GM23338 (cell line): Measurements from ENCODE around the gene MFRP. TPM values are rescaled to one million over a fixed set of nuclear protein-coding genes. Genes with fewer than 3 reads are reported as not detected.

Experiments used
- ATAC-seq: fragments of 200-7000 bp; cut with Tn5 transposase; 3 replicates; pipeline ENCODE4 v1.9.1; 2020
- DNase-seq: peaks from one replicate; pipeline ENCODE4 v3.0.0-alpha.2; 2015; ENCODE audit warnings: low spot score
- H2AFZ ChIP-seq: fragments of 200-600 bp; sonication (generic); 2 replicates; pipeline ENCODE4 v1.8.0; 2016; ENCODE audit warnings: antibody characterized with exemption, mild to moderate bottlenecking, moderate library complexity
- H3F3A ChIP-seq: fragments of 200-600 bp; sonication (generic); replicated peaks from 2 replicates; pipeline ENCODE4 v1.8.0; 2017; ENCODE audit warnings: antibody characterized with exemption, mixed run types, low read depth
- H3K27ac ChIP-seq: fragments of 200-600 bp; sonication (generic); 2 replicates; pipeline ENCODE4 v1.6.1; 2016; ENCODE audit warnings: low read depth
- H3K27me3 ChIP-seq: fragments of 200-600 bp; sonication (generic); 2 replicates; pipeline ENCODE4 v1.8.0; 2016; ENCODE audit warnings: mild to moderate bottlenecking, mixed run types, moderate library complexity; ENCODE audit not compliant: insufficient read depth
- H3K36me3 ChIP-seq: fragments of 200-600 bp; sonication (generic); 2 replicates; pipeline ENCODE4 v1.8.0; 2016; ENCODE audit warnings: mild to moderate bottlenecking; ENCODE audit not compliant: insufficient read depth
- H3K4me1 ChIP-seq: fragments of 200-600 bp; sonication (generic); 2 replicates; pipeline ENCODE4 v1.8.0; 2016; ENCODE audit warnings: mild to moderate bottlenecking, moderate library complexity; ENCODE audit not compliant: insufficient read depth
- H3K4me2 ChIP-seq: fragments of 200-600 bp; sonication (generic); 2 replicates; pipeline ENCODE4 v1.7.1; 2017; ENCODE audit warnings: mixed run types
- H3K4me3 ChIP-seq: fragments of 200-600 bp; sonication (generic); 2 replicates; pipeline ENCODE4 v1.6.1; 2016; ENCODE audit warnings: mixed run types
- H3K79me2 ChIP-seq: fragments of 200-600 bp; sonication (generic); replicated peaks from 2 replicates; pipeline ENCODE4 v1.8.0; 2017; ENCODE audit warnings: mild to moderate bottlenecking; ENCODE audit not compliant: insufficient read depth
- H3K9me2 ChIP-seq: fragments of 200-600 bp; sonication (generic); 2 replicates; pipeline ENCODE4 v1.8.0; 2017; ENCODE audit not compliant: insufficient read depth
- H4K20me1 ChIP-seq: fragments of 200-600 bp; sonication (generic); replicated peaks from 2 replicates; pipeline ENCODE4 v1.8.0; 2017; ENCODE audit warnings: mild to moderate bottlenecking; ENCODE audit not compliant: insufficient read depth
- H3K27ac Mint-ChIP-seq: 2 replicates; pipeline ENCODE4 v1.8.0; 2020; ENCODE audit warnings: inconsistent platforms, mild to moderate bottlenecking, moderate library complexity, mixed read lengths
- H3K27me3 Mint-ChIP-seq: 3 replicates; pipeline ENCODE4 v1.8.0; 2022; ENCODE audit warnings: low read depth, mild to moderate bottlenecking, moderate library complexity, mixed read lengths, inconsistent platforms; ENCODE audit not compliant: insufficient read depth, poor library complexity
- H3K36me3 Mint-ChIP-seq: 3 replicates; pipeline ENCODE4 v1.8.0; 2021; ENCODE audit warnings: low read depth, mild to moderate bottlenecking, inconsistent platforms, moderate library complexity, mixed read lengths
- H3K4me1 Mint-ChIP-seq: 3 replicates; pipeline ENCODE4 v1.8.0; 2020; ENCODE audit warnings: mild to moderate bottlenecking, inconsistent platforms, mixed read lengths
- H3K4me3 Mint-ChIP-seq: 3 replicates; pipeline ENCODE4 v1.8.0; 2021; ENCODE audit warnings: moderate library complexity, mild to moderate bottlenecking, inconsistent platforms, mixed read lengths
- H3K9me3 Mint-ChIP-seq: 3 replicates; pipeline ENCODE4 v1.8.0; 2020; ENCODE audit warnings: moderate library complexity, mild to moderate bottlenecking, inconsistent platforms, mixed read lengths
- CREB1 ChIP-seq: fragments of 250-450 bp; sonication (Bioruptor Pico); IDR thresholded peaks from 2 replicates; pipeline ENCODE4 v1.5.0; 2020; ENCODE audit warnings: low read depth, mild to moderate bottlenecking, moderate library complexity
- EZH2 ChIP-seq: fragments of 200-600 bp; sonication (generic); IDR thresholded peaks from one replicate; pipeline ENCODE4 v1.8.0; 2017; ENCODE audit warnings: antibody characterized with exemption, mild to moderate bottlenecking, low read depth; ENCODE audit not compliant: unreplicated experiment
- EZH2phosphoT487 ChIP-seq: fragments of 200-600 bp; sonication (generic); IDR thresholded peaks from one replicate; pipeline ENCODE4 v1.8.1; 2018; ENCODE audit warnings: antibody characterized with exemption; ENCODE audit not compliant: unreplicated experiment
- JUNB ChIP-seq: IDR thresholded peaks from one replicate; pipeline ENCODE4 v1.6.1; 2016; ENCODE audit warnings: antibody characterized with exemption; ENCODE audit not compliant: unreplicated experiment
- NANOG ChIP-seq: IDR thresholded peaks from 2 replicates; pipeline ENCODE4 v1.6.1; 2016; ENCODE audit warnings: antibody characterized with exemption, borderline replicate concordance
- POLR2AphosphoS5 ChIP-seq: IDR thresholded peaks from 2 replicates; pipeline ENCODE4 v1.6.1; 2016; ENCODE audit warnings: antibody characterized with exemption, low read depth
- STAT1 ChIP-seq: IDR thresholded peaks from one replicate; pipeline ENCODE4 v1.6.1; 2016; ENCODE audit warnings: antibody characterized with exemption; ENCODE audit not compliant: unreplicated experiment
- ZNF114 ChIP-seq: fragments of 250-450 bp; sonication (Bioruptor Pico); IDR thresholded peaks from 2 replicates; pipeline ENCODE4 v1.5.0; 2020; ENCODE audit warnings: mild to moderate bottlenecking, moderate library complexity
- ZNF331 ChIP-seq: fragments of 250-450 bp; sonication (Bioruptor Pico); IDR thresholded peaks from 2 replicates; pipeline ENCODE4 v1.5.0; 2020; ENCODE audit warnings: low read depth, mild to moderate bottlenecking, moderate library complexity
- polyA plus RNA-seq: library from polyadenylated mRNA; unstranded; fragments of >200 nt; fragmentation: Nextera tagmentation; extraction: Ambion mirVana; gene quantifications from 2 replicates; pipeline ENCODE4 v1.2.1, GENCODE V29; 2016
- total RNA-seq: library from RNA; depleted of rRNA; stranded (reverse); fragments of >200 nt; shearing (Covaris generic); gene quantifications from 2 replicates; pipeline ENCODE4 v1.2.3, GENCODE V29; 2014
- TF ChIP-seq, protein P1 (sequence below): IDR thresholded peaks from 2 replicates; pipeline ENCODE4 v1.6.1; 2016; ENCODE audit warnings: antibody characterized with exemption
- TF ChIP-seq, protein P2 (sequence below): IDR thresholded peaks from one replicate; pipeline ENCODE4 v1.6.1; 2018; ENCODE audit warnings: antibody characterized with exemption; ENCODE audit not compliant: unreplicated experiment
- TF ChIP-seq, protein P3 (sequence below): fragments of 250-450 bp; sonication (Bioruptor Pico); IDR thresholded peaks from 2 replicates; pipeline ENCODE4 v1.5.0; 2020; ENCODE audit warnings: mild to moderate bottlenecking, moderate library complexity
- TF ChIP-seq, protein P4 (sequence below), 2 experiments: fragments of 200-600 bp in 1 of 2; sonication (generic) in 1 of 2; conservative IDR thresholded peaks; 2 replicates each; pipeline versions ENCODE4 v1.5.1 to v1.6.1; 2016 to 2017; ENCODE audit warnings: antibody characterized with exemption in 2 of 2, low read depth in 2 of 2, mild to moderate bottlenecking in 2 of 2, moderate library complexity in 1 of 2

The MFRP gene
- total and polyA plus RNA-seq, 2 experiments from 2014 or later = 0.03 TPM; not detected in 1

DNA sequence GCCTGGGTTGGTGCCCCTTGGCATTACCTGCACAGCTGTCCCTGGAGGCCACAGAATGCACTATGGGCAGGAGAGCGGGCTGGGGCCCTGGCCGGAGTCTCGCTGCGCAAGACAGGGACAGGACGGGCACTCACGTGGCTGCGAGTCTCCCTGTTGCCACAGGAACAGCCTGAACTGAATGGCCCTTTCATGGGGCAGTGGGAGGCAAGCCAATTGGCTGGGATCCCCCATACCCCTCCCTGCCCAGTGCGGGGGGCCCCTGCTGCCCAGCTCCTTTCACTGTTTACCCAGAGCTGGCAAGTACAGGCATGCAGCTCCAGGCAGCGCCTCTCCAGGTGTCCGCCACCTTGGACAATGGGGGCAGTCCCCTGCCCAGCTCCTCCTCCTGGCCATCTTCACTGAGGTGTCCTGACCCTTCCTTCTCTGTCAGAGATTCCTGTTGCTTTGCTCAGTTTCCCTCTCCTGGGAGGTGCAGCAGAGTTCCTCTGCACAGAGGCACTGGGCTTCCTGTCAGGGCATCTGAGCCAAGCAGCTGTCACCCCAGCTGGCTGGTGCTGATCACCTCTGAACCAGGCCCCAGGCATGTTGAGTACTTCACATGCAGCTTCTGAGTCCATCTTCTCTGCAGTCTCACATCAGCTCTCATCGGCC, 29.8 kb upstream of the MFRP start:
- Mint-ChIP-seq H3K9me3 (no peaks in the 10 kb centered on the region), H3K4me1 (peaks cover 62% of the 10 kb centered on the region), H3K4me3 (no peak overlapping the region; the same call in 2 of the 3 replicates), H3K27me3 (peaks cover 28% of the 10 kb centered on the region), H3K36me3 (no peaks in the 10 kb centered on the region), H3K27ac (no peak overlapping the region)
- ATAC-seq (no peak), DNase-seq (no peak)
- H3K4me3 ChIP-seq = no peak overlapping the region
- no peaks in the 10 kb centered on the region for H3K79me2 ChIP-seq
- H3K27ac ChIP-seq = no peak overlapping the region
- TF ChIP-seq ZNF331 = no peak
- TF ChIP-seq, protein P1, sequence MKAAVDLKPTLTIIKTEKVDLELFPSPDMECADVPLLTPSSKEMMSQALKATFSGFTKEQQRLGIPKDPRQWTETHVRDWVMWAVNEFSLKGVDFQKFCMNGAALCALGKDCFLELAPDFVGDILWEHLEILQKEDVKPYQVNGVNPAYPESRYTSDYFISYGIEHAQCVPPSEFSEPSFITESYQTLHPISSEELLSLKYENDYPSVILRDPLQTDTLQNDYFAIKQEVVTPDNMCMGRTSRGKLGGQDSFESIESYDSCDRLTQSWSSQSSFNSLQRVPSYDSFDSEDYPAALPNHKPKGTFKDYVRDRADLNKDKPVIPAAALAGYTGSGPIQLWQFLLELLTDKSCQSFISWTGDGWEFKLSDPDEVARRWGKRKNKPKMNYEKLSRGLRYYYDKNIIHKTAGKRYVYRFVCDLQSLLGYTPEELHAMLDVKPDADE = no peak
- TF ChIP-seq CREB1 (CRISPR knock-in tag) = no peak
- TF ChIP-seq EZH2phosphoT487 = no peak
- no peak for TF ChIP-seq JUNB
- TF ChIP-seq NANOG = no peak
- TF ChIP-seq POLR2AphosphoS5 = no peak
- TF ChIP-seq ZNF114 (CRISPR knock-in tag) = no peak
- no peak for TF ChIP-seq EZH2
- TF ChIP-seq, protein P2, sequence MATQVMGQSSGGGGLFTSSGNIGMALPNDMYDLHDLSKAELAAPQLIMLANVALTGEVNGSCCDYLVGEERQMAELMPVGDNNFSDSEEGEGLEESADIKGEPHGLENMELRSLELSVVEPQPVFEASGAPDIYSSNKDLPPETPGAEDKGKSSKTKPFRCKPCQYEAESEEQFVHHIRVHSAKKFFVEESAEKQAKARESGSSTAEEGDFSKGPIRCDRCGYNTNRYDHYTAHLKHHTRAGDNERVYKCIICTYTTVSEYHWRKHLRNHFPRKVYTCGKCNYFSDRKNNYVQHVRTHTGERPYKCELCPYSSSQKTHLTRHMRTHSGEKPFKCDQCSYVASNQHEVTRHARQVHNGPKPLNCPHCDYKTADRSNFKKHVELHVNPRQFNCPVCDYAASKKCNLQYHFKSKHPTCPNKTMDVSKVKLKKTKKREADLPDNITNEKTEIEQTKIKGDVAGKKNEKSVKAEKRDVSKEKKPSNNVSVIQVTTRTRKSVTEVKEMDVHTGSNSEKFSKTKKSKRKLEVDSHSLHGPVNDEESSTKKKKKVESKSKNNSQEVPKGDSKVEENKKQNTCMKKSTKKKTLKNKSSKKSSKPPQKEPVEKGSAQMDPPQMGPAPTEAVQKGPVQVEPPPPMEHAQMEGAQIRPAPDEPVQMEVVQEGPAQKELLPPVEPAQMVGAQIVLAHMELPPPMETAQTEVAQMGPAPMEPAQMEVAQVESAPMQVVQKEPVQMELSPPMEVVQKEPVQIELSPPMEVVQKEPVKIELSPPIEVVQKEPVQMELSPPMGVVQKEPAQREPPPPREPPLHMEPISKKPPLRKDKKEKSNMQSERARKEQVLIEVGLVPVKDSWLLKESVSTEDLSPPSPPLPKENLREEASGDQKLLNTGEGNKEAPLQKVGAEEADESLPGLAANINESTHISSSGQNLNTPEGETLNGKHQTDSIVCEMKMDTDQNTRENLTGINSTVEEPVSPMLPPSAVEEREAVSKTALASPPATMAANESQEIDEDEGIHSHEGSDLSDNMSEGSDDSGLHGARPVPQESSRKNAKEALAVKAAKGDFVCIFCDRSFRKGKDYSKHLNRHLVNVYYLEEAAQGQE = no peak
- TF ChIP-seq, protein P3, sequence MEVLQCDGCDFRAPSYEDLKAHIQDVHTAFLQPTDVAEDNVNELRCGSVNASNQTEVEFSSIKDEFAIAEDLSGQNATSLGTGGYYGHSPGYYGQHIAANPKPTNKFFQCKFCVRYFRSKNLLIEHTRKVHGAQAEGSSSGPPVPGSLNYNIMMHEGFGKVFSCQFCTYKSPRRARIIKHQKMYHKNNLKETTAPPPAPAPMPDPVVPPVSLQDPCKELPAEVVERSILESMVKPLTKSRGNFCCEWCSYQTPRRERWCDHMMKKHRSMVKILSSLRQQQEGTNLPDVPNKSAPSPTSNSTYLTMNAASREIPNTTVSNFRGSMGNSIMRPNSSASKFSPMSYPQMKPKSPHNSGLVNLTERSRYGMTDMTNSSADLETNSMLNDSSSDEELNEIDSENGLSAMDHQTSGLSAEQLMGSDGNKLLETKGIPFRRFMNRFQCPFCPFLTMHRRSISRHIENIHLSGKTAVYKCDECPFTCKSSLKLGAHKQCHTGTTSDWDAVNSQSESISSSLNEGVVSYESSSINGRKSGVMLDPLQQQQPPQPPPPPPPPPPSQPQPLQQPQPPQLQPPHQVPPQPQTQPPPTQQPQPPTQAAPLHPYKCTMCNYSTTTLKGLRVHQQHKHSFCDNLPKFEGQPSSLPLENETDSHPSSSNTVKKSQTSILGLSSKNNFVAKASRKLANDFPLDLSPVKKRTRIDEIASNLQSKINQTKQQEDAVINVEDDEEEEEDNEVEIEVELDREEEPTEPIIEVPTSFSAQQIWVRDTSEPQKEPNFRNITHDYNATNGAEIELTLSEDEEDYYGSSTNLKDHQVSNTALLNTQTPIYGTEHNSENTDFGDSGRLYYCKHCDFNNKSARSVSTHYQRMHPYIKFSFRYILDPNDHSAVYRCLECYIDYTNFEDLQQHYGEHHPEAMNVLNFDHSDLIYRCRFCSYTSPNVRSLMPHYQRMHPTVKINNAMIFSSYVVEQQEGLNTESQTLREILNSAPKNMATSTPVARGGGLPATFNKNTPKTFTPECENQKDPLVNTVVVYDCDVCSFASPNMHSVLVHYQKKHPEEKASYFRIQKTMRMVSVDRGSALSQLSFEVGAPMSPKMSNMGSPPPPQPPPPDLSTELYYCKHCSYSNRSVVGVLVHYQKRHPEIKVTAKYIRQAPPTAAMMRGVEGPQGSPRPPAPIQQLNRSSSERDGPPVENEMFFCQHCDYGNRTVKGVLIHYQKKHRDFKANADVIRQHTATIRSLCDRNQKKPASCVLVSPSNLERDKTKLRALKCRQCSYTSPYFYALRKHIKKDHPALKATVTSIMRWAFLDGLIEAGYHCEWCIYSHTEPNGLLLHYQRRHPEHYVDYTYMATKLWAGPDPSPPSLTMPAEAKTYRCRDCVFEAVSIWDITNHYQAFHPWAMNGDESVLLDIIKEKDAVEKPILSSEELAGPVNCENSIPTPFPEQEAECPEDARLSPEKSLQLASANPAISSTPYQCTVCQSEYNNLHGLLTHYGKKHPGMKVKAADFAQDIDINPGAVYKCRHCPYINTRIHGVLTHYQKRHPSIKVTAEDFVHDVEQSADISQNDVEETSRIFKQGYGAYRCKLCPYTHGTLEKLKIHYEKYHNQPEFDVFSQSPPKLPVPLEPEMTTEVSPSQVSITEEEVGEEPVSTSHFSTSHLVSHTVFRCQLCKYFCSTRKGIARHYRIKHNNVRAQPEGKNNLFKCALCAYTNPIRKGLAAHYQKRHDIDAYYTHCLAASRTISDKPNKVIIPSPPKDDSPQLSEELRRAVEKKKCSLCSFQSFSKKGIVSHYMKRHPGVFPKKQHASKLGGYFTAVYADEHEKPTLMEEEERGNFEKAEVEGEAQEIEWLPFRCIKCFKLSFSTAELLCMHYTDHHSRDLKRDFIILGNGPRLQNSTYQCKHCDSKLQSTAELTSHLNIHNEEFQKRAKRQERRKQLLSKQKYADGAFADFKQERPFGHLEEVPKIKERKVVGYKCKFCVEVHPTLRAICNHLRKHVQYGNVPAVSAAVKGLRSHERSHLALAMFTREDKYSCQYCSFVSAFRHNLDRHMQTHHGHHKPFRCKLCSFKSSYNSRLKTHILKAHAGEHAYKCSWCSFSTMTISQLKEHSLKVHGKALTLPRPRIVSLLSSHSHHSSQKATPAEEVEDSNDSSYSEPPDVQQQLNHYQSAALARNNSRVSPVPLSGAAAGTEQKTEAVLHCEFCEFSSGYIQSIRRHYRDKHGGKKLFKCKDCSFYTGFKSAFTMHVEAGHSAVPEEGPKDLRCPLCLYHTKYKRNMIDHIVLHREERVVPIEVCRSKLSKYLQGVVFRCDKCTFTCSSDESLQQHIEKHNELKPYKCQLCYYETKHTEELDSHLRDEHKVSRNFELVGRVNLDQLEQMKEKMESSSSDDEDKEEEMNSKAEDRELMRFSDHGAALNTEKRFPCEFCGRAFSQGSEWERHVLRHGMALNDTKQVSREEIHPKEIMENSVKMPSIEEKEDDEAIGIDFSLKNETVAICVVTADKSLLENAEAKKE (CRISPR knock-in tag) = no peak
- TF ChIP-seq, protein P4, sequence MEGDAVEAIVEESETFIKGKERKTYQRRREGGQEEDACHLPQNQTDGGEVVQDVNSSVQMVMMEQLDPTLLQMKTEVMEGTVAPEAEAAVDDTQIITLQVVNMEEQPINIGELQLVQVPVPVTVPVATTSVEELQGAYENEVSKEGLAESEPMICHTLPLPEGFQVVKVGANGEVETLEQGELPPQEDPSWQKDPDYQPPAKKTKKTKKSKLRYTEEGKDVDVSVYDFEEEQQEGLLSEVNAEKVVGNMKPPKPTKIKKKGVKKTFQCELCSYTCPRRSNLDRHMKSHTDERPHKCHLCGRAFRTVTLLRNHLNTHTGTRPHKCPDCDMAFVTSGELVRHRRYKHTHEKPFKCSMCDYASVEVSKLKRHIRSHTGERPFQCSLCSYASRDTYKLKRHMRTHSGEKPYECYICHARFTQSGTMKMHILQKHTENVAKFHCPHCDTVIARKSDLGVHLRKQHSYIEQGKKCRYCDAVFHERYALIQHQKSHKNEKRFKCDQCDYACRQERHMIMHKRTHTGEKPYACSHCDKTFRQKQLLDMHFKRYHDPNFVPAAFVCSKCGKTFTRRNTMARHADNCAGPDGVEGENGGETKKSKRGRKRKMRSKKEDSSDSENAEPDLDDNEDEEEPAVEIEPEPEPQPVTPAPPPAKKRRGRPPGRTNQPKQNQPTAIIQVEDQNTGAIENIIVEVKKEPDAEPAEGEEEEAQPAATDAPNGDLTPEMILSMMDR (conservative IDR thresholded peaks at IDR 0.05; ENCODE audit: low read depth in 2 of 2) = no peak
- TF ChIP-seq STAT1 = no peak
- H2AFZ ChIP-seq = no peak overlapping the region
- H3K27me3 ChIP-seq = peaks cover 21% of the 10 kb centered on the region
- peaks cover 51% of the 10 kb centered on the region for H3K4me1 ChIP-seq
- H4K20me1 ChIP-seq = no peaks in the 10 kb centered on the region
- H3K9me2 ChIP-seq = no peaks in the 10 kb centered on the region
- H3F3A ChIP-seq = peaks cover 10% of the 10 kb centered on the region; the same call in 1 of the 2 replicates
- peak overlapping the region; percentile 53; the same call in 1 of the 2 replicates for H3K4me2 ChIP-seq
- H3K36me3 ChIP-seq = no peaks in the 10 kb centered on the region
